Left renal cortex interstitium (tissue), 4 donors: Measurements from ENCODE around the gene PCDH17. TPM values are rescaled to one million over a fixed set of nuclear protein-coding genes. Genes with fewer than 3 reads are reported as not detected.
A peak's percentile ranks its signal among the peaks of the same experiment; 100 is the strongest.

ENCODE experiments used
- DNase-seq, 4 donors: peaks; one replicate each; pipeline ENCODE4 v3.0.0-alpha.2; 2013; ENCODE audit warnings: low read depth in 4 of 4, low spot score in 2 of 4, missing footprints in 1 of 4
- polyA plus RNA-seq, 4 donors: library from polyadenylated mRNA; unstranded; fragments of 120-200 nt; gene quantifications; one replicate each; pipeline ENCODE4 v1.2.1, GENCODE V29; 2013; ENCODE audit not compliant: insufficient read length in 4 of 4

Gene PCDH17
- polyA plus RNA-seq = 10 to 100 TPM; 14.3 to 17.5 (median 16.1) TPM

GRCh38 chr13:57631596-57632275, at the start of gene PCDH17:
Gene PCDH17, plus strand, starts transcription at chr13:57631744. Its CDS starts 803 bp downstream, at chr13:57632547.
- DNase-seq = peak in 2 of 4 donors; percentile 63 to 85

GRCh38 chr13:57582032-57582431, 49.5 kb upstream of the PCDH17 start:
- DNase-seq = no peak

GRCh38 chr13:57583529-57583928, 48.0 kb upstream of the PCDH17 start:
- no peak for DNase-seq

- no peak for DNase-seq
These were observed 42.9 kb upstream of the PCDH17 start for GRCh38 chr13:57588639-57589038.

GRCh38 chr13:57595775-57596174, 35.8 kb upstream of the PCDH17 start:
- no peak for DNase-seq

GRCh38 chr13:57601536-57601935, 30.0 kb upstream of the PCDH17 start:
- DNase-seq = no peak

- no peak for DNase-seq
These were observed 27.1 kb upstream of the PCDH17 start for GRCh38 chr13:57604442-57604841.

GRCh38 chr13:57611969-57612368, 19.6 kb upstream of the PCDH17 start:
- DNase-seq = no peak

- no peak for DNase-seq
These were observed 19.0 kb upstream of the PCDH17 start for GRCh38 chr13:57612568-57612967.

GRCh38 chr13:57624565-57625435, 6.7 kb upstream of the PCDH17 start:
- peak in 1 of 4 donors; percentile 74 for DNase-seq

- DNase-seq = no peak
These were observed 3.9 kb upstream of the PCDH17 start for GRCh38 chr13:57627663-57628062.

- peak in 1 of 4 donors; percentile 15 for DNase-seq
These were observed 2.1 kb upstream of the PCDH17 start for GRCh38 chr13:57629391-57629804.

- DNase-seq = peak in 1 of 4 donors; percentile 88
These were observed 1.7 kb upstream of the PCDH17 start for GRCh38 chr13:57629821-57630235.

- DNase-seq = peak in 1 of 4 donors; percentile 33
These were observed 616 bp upstream of the PCDH17 start for GRCh38 chr13:57630661-57631595.

GRCh38 chr13:57632276-57633140, 964 bp downstream of the PCDH17 start:
- peak in 1 of 4 donors; percentile 20 for DNase-seq

- DNase-seq = peak in 1 of 4 donors; percentile 47
These were observed 1.8 kb downstream of the PCDH17 start for GRCh38 chr13:57633141-57633949.

- DNase-seq = peak in 1 of 4 donors; percentile 16
These were observed 2.6 kb downstream of the PCDH17 start for GRCh38 chr13:57633950-57634838.

- DNase-seq = peak in 1 of 4 donors; percentile 15
These were observed 3.3 kb downstream of the PCDH17 start for GRCh38 chr13:57634839-57635165.
